ENCODE results near the gene MSLN. TPM values are rescaled to one million over a fixed set of nuclear protein-coding genes. Genes with fewer than 3 reads are reported as not detected.

The MSLN gene
- polyA plus RNA-seq, 1 donor (not counting 4 experiments of a cell fraction or from before 2014, with no cell fraction given), result 8.5 TPM

DNA sequence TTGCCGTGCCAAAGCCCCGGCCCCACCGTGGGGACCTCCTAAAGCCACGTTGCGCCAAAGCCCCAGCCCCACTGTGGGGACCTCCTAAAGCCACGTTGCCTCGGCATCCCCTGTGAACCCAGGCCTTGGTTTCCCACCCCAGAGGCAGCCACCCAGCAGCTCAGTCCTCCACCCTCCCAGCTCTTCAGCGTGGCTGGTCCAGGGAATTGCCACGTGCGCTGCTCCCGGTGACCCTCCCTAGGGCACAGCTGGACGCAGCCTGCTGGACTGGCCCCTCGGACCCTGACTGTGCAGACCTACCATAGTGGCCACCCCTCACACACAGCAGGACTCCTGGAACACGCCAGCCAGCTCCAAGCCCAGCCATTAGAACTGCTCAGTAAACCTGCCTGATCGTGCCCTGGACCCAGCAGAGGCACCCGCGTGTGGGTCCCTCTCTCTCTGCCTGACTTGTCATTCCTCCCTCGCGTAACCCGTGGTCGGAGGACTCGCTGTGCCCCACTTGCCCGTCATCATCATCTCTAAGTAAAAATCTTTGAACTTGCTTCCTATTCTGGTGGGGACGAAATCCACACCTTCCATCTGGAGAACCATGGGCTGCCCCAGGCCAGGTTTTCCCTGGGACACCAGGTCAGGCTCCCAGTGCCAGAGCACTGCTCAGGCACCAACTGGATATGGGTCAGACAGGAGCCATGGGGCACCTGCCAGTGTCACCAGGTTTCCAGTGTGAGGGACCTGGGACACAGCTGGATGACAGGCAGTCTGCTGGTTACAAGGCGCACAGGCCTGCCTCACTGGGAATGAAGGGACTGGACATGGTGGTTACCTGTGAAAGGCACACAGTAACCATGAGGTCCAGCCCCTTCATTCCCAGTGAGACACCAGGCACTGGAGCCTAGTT, 25.3 kb upstream of the MSLN start:
- DNase-seq (ENCODE audit: low read depth, low spot score) (no peak), FAIRE-seq (no peak)
- no peaks in the 10 kb centered on the region for H4K20me1 ChIP-seq (ENCODE audit: control insufficient read depth, extremely low read depth, insufficient read depth, low read length)
- TF ChIP-seq EZH2 (IDR thresholded peaks at IDR 0.05; ENCODE audit: low read length), result no peak
- TF ChIP-seq, protein P1, sequence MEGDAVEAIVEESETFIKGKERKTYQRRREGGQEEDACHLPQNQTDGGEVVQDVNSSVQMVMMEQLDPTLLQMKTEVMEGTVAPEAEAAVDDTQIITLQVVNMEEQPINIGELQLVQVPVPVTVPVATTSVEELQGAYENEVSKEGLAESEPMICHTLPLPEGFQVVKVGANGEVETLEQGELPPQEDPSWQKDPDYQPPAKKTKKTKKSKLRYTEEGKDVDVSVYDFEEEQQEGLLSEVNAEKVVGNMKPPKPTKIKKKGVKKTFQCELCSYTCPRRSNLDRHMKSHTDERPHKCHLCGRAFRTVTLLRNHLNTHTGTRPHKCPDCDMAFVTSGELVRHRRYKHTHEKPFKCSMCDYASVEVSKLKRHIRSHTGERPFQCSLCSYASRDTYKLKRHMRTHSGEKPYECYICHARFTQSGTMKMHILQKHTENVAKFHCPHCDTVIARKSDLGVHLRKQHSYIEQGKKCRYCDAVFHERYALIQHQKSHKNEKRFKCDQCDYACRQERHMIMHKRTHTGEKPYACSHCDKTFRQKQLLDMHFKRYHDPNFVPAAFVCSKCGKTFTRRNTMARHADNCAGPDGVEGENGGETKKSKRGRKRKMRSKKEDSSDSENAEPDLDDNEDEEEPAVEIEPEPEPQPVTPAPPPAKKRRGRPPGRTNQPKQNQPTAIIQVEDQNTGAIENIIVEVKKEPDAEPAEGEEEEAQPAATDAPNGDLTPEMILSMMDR (optimal IDR thresholded peaks at IDR 0.05 in 1 of 3, IDR thresholded peaks at IDR 0.05 in 1 of 3, conservative IDR thresholded peaks at IDR 0.05 in 1 of 3; ENCODE audit: extremely low read depth in 1 of 3, insufficient read depth in 2 of 3, low read length in 3 of 3), result no peak
- peaks cover 9% of the 10 kb centered on the region for H3K79me2 ChIP-seq (ENCODE audit: control insufficient read depth, insufficient read depth, low read length)
- H3K4me2 ChIP-seq (ENCODE audit: control insufficient read depth, extremely low read depth, insufficient read depth, low read depth, low read length), result no peak overlapping the region
- H2AFZ ChIP-seq (ENCODE audit: control insufficient read depth, low read length), result no peak overlapping the region
- H3K4me3 ChIP-seq (ENCODE audit: control insufficient read depth in 2 of 3, extremely low read depth in 1 of 3, insufficient read depth in 2 of 3, low read depth in 1 of 3, low read length in 3 of 3), result no peak overlapping the region
- peaks cover 13% of the 10 kb centered on the region for H3K4me1 ChIP-seq (ENCODE audit: control insufficient read depth, extremely low read depth, insufficient read depth, low read length)
- no peak overlapping the region for H3K27ac ChIP-seq (ENCODE audit: control insufficient read depth, insufficient read depth, low read length)
- dilution Hi-C loops (cut with MboI; ENCODE audit: extremely low pct_ligation_motif_present, low sequenced_read_pairs), result no loop called here
- no peak overlapping the region for H3K9ac ChIP-seq (ENCODE audit: control insufficient read depth, extremely low read depth, insufficient read depth, low read length)
- H3K9me1 ChIP-seq (ENCODE audit: control insufficient read depth, extremely low read depth, insufficient read depth, low read length), result no peaks in the 10 kb centered on the region
- H3K9me3 ChIP-seq (ENCODE audit: control insufficient read depth, low read depth, low read length), result no peaks in the 10 kb centered on the region
- H3K36me3 ChIP-seq (ENCODE audit: control insufficient read depth in 2 of 2, extremely low read depth in 1 of 2, insufficient read depth in 2 of 2, low read length in 2 of 2), result peaks cover 25 to 30% of the 10 kb centered on the region in 2 experiments
- no peaks in the 10 kb centered on the region for H3K27me3 ChIP-seq (ENCODE audit: control insufficient read depth, extremely low read depth, insufficient read depth, low read length)

DNA sequence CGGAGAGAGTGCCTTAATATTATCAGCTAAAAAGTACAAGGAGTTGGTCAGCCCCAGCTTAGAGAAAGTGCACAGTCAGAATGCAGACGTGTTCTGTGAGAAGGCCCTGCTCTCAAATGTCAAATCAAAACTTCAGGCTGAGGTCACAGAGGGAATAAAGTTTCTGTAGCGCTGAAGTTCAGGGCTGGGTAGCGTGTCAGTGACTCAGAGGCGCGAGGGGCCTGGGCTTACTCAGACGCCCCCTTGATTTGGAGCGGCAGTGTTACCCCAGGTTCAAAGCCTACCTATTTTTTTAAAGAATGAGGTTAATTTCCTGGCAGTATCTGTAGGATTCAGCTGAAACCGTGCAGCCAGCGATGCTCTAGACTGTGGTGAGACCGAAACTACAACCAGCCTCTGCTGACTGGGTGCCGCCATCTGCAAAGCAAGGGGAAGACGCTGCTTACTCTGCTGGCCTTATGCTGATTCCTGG, 24.5 kb upstream of the MSLN start:
- DNase-seq (ENCODE audit: low read depth, low spot score) (no peak), FAIRE-seq (no peak)
- H3K9ac ChIP-seq (ENCODE audit: control insufficient read depth, extremely low read depth, insufficient read depth, low read length), result no peak overlapping the region
- H2AFZ ChIP-seq (ENCODE audit: control insufficient read depth, low read length), result no peak overlapping the region
- no peaks in the 10 kb centered on the region for H3K27me3 ChIP-seq (ENCODE audit: control insufficient read depth, extremely low read depth, insufficient read depth, low read length)
- H3K9me1 ChIP-seq (ENCODE audit: control insufficient read depth, extremely low read depth, insufficient read depth, low read length), result no peaks in the 10 kb centered on the region
- no peaks in the 10 kb centered on the region for H3K9me3 ChIP-seq (ENCODE audit: control insufficient read depth, low read depth, low read length)
- H3K4me1 ChIP-seq (ENCODE audit: control insufficient read depth, extremely low read depth, insufficient read depth, low read length), result peaks cover 14% of the 10 kb centered on the region
- dilution Hi-C loops (cut with MboI; ENCODE audit: extremely low pct_ligation_motif_present, low sequenced_read_pairs), result no loop called here
- H3K4me3 ChIP-seq (ENCODE audit: control insufficient read depth in 2 of 3, extremely low read depth in 1 of 3, insufficient read depth in 2 of 3, low read depth in 1 of 3, low read length in 3 of 3), result no peak overlapping the region
- peaks cover 25 to 30% of the 10 kb centered on the region in 2 experiments for H3K36me3 ChIP-seq (ENCODE audit: control insufficient read depth in 2 of 2, extremely low read depth in 1 of 2, insufficient read depth in 2 of 2, low read length in 2 of 2)
- H3K79me2 ChIP-seq (ENCODE audit: control insufficient read depth, insufficient read depth, low read length), result peaks cover 12% of the 10 kb centered on the region
- H3K4me2 ChIP-seq (ENCODE audit: control insufficient read depth, extremely low read depth, insufficient read depth, low read depth, low read length), result no peak overlapping the region
- no peaks in the 10 kb centered on the region for H4K20me1 ChIP-seq (ENCODE audit: control insufficient read depth, extremely low read depth, insufficient read depth, low read length)
- H3K27ac ChIP-seq (ENCODE audit: control insufficient read depth, insufficient read depth, low read length), result no peak overlapping the region
- no peak for TF ChIP-seq EZH2 (IDR thresholded peaks at IDR 0.05; ENCODE audit: low read length)
- TF ChIP-seq, protein P1 (optimal IDR thresholded peaks at IDR 0.05 in 1 of 3, IDR thresholded peaks at IDR 0.05 in 1 of 3, conservative IDR thresholded peaks at IDR 0.05 in 1 of 3; ENCODE audit: extremely low read depth in 1 of 3, insufficient read depth in 2 of 3, low read length in 3 of 3), result no peak
